ENCODE measurements around the gene RAPGEF1. TPM values are rescaled to one million over a fixed set of nuclear protein-coding genes. Genes with fewer than 3 reads are reported as not detected.

The RAPGEF1 gene
- total RNA-seq, 4 donors from 2014 or later, result 43.0 to 58.3 (median 51.7) TPM

GRCh38 chr9:131677049-131677443 is 62.8 kb downstream of the RAPGEF1 start:
- H3K4me1 ChIP-seq, result peaks cover 87% of the 10 kb centered on the region
- TF ChIP-seq POLR2AphosphoS5 (IDR thresholded peaks at IDR 0.05) (no peak), EP300 (IDR thresholded peaks at IDR 0.05) (no peak), POLR2A (IDR thresholded peaks at IDR 0.05) (no peak), CTCF (IDR thresholded peaks at IDR 0.05) (no peak)
- H3K27ac ChIP-seq, result peak overlapping the region; percentile 91
- DNase-seq (ENCODE audit: low spot score in 2 of 2), result no peak
- H3K4me3 ChIP-seq, result no peak overlapping the region
- no peaks in the 10 kb centered on the region for H3K36me3 ChIP-seq
- 33% methylated on average over 4 of the region's 4 CpGs for WGBS
- no peaks in the 10 kb centered on the region for H3K27me3 ChIP-seq
- H3K9me3 ChIP-seq, result no peaks in the 10 kb centered on the region

- WGBS, result 53% methylated on average over 6 of the region's 6 CpGs
- Histone ChIP-seq H3K27ac (peak overlapping the region; percentile 91), H3K9me3 (no peaks in the 10 kb centered on the region), H3K27me3 (no peaks in the 10 kb centered on the region), H3K36me3 (no peaks in the 10 kb centered on the region), H3K4me3 (no peak overlapping the region), H3K4me1 (peaks cover 87% of the 10 kb centered on the region)
- no peak for DNase-seq (ENCODE audit: low spot score in 2 of 2)
- TF ChIP-seq EP300 (IDR thresholded peaks at IDR 0.05) (no peak), POLR2AphosphoS5 (IDR thresholded peaks at IDR 0.05) (no peak), CTCF (IDR thresholded peaks at IDR 0.05) (no peak), POLR2A (IDR thresholded peaks at IDR 0.05) (no peak)
Measured at GRCh38 chr9:131676431-131676972, 63.4 kb downstream of the RAPGEF1 start.

GRCh38 chr9:131675437-131676022 is 64.3 kb downstream of the RAPGEF1 start:
- no peaks in the 10 kb centered on the region for H3K9me3 ChIP-seq
- H3K4me1 ChIP-seq, result peaks cover 90% of the 10 kb centered on the region
- WGBS, result 93% methylated on average over 6 of the region's 6 CpGs
- no peak for DNase-seq (ENCODE audit: low spot score in 2 of 2)
- no peak overlapping the region for H3K4me3 ChIP-seq
- TF ChIP-seq CTCF (IDR thresholded peaks at IDR 0.05) (no peak), POLR2A (IDR thresholded peaks at IDR 0.05) (no peak), EP300 (IDR thresholded peaks at IDR 0.05) (no peak), POLR2AphosphoS5 (IDR thresholded peaks at IDR 0.05) (no peak)
- peak overlapping the region; percentile 91 for H3K27ac ChIP-seq
- H3K27me3 ChIP-seq, result no peaks in the 10 kb centered on the region
- H3K36me3 ChIP-seq, result no peaks in the 10 kb centered on the region

- H3K4me3 ChIP-seq, result no peak overlapping the region
Measured at GRCh38 chr9:131674425-131675421, 65.2 kb downstream of the RAPGEF1 start.

GRCh38 chr9:131673531-131673930 is 66.3 kb downstream of the RAPGEF1 start:
- H3K4me3 ChIP-seq, result no peak overlapping the region
- WGBS, result 85% methylated on average over 7 of the region's 7 CpGs
- no peak for TF ChIP-seq POLR2A (IDR thresholded peaks at IDR 0.05)
- TF ChIP-seq CTCF (IDR thresholded peaks at IDR 0.05), result no peak
- TF ChIP-seq POLR2AphosphoS5 (IDR thresholded peaks at IDR 0.05), result no peak
- TF ChIP-seq EP300 (IDR thresholded peaks at IDR 0.05), result no peak
- no peaks in the 10 kb centered on the region for H3K9me3 ChIP-seq
- H3K4me1 ChIP-seq, result peaks cover 92% of the 10 kb centered on the region
- no peak for DNase-seq (ENCODE audit: low spot score in 2 of 2)
- H3K27ac ChIP-seq, result no peak overlapping the region
- H3K27me3 ChIP-seq, result no peaks in the 10 kb centered on the region
- H3K36me3 ChIP-seq, result no peaks in the 10 kb centered on the region

More at GRCh38 chr9:131674425-131675421, 65.2 kb downstream of the RAPGEF1 start:
- peak overlapping the region; percentile 91 for H3K27ac ChIP-seq
- no peak for DNase-seq (ENCODE audit: low spot score in 2 of 2)
- TF ChIP-seq EP300 (IDR thresholded peaks at IDR 0.05) (no peak), POLR2AphosphoS5 (IDR thresholded peaks at IDR 0.05) (no peak)
- no peaks in the 10 kb centered on the region for H3K27me3 ChIP-seq
- WGBS, result 87% methylated on average over 15 of the region's 29 CpGs
- no peaks in the 10 kb centered on the region for H3K36me3 ChIP-seq
- peaks cover 92% of the 10 kb centered on the region for H3K4me1 ChIP-seq
- no peaks in the 10 kb centered on the region for H3K9me3 ChIP-seq
